NK-92 (cell line): ENCODE results near the gene SEMA6A.

ENCODE experiments used
- DNase-seq: peaks from one replicate; lab custom pipeline; 2025; ENCODE audit not compliant: unreplicated experiment; lab: John Stamatoyannopoulos, UW

The SEMA6A gene

GRCh38 chr5:116415182-116415581, 159.4 kb downstream of the SEMA6A start:
- no peak for DNase-seq

GRCh38 chr5:116411101-116411571, 163.5 kb downstream of the SEMA6A start:
- no peak for DNase-seq

- no peak for DNase-seq
Observed at GRCh38 chr5:116410336-116410890, 164.2 kb downstream of the SEMA6A start.

GRCh38 chr5:116409591-116410296, 164.9 kb downstream of the SEMA6A start:
- no peak for DNase-seq

- DNase-seq, result no peak
Observed at GRCh38 chr5:116406306-116407041, 168.1 kb downstream of the SEMA6A start.

- DNase-seq, result no peak
Observed at GRCh38 chr5:116404792-116405191, 169.8 kb downstream of the SEMA6A start.

- no peak for DNase-seq
Observed at GRCh38 chr5:116404016-116404415, 170.6 kb downstream of the SEMA6A start.

- no peak for DNase-seq
Observed at GRCh38 chr5:116402235-116402634, 172.4 kb downstream of the SEMA6A start.

GRCh38 chr5:116401576-116401975, 173.0 kb downstream of the SEMA6A start:
- DNase-seq, result no peak

GRCh38 chr5:116396476-116397099, 178.0 kb downstream of the SEMA6A start:
- no peak for DNase-seq

GRCh38 chr5:116395631-116396203, 178.9 kb downstream of the SEMA6A start:
- no peak for DNase-seq

GRCh38 chr5:116395226-116395625, 179.4 kb downstream of the SEMA6A start:
- no peak for DNase-seq

GRCh38 chr5:116394186-116394867, 180.3 kb downstream of the SEMA6A start:
- DNase-seq, result no peak
